IMR-90 (cell line): ENCODE data around the gene SRCAP.

ENCODE experiments used
- BHLHE40 ChIP-seq: fragments of 150-350 bp; IDR thresholded peaks from 2 replicates; pipeline ENCODE4 v1.6.1; 2016; ENCODE audit warnings: mild to moderate bottlenecking, low read depth, low read length
- CEBPB ChIP-seq: IDR thresholded peaks from 2 replicates; pipeline ENCODE4 v1.6.1; 2012; ENCODE audit warnings: low read depth, low read length, improper control_type of control experiment
- MAZ ChIP-seq: IDR thresholded peaks from 2 replicates; pipeline ENCODE4 v1.6.1; 2012; ENCODE audit warnings: low read depth, mild to moderate bottlenecking, low read length, improper control_type of control experiment, moderate library complexity, borderline replicate concordance
- MXI1 ChIP-seq: IDR thresholded peaks from 2 replicates; pipeline ENCODE4 v1.6.1; 2012; ENCODE audit warnings: low read depth, mild to moderate bottlenecking, low read length, moderate library complexity, borderline replicate concordance
- NFE2L2 ChIP-seq: fragments of 150-350 bp; IDR thresholded peaks from 2 replicates; pipeline ENCODE4 v1.6.1; 2016; ENCODE audit warnings: low read depth, mild to moderate bottlenecking, low read length
- POLR2A ChIP-seq: IDR thresholded peaks from 2 replicates; pipeline ENCODE4 v1.6.1; 2012; ENCODE audit warnings: mild to moderate bottlenecking, low read depth, low read length
- RAD21 ChIP-seq: IDR thresholded peaks from 2 replicates; pipeline ENCODE4 v1.6.1; 2012; ENCODE audit warnings: low read length, improper control_type of control experiment
- RCOR1 ChIP-seq: IDR thresholded peaks from 2 replicates; pipeline ENCODE4 v1.6.1; 2012; ENCODE audit warnings: mild to moderate bottlenecking, low read length, improper control_type of control experiment; ENCODE audit not compliant: insufficient replicate concordance
- SMC3 ChIP-seq: fragments of 150-350 bp; IDR thresholded peaks from 2 replicates; pipeline ENCODE4 v1.6.1; 2016; ENCODE audit warnings: low read depth, mild to moderate bottlenecking, antibody characterized with exemption, low read length, moderate library complexity
- TF ChIP-seq, protein P1 (sequence below): conservative IDR thresholded peaks from 2 replicates; pipeline ENCODE4 v1.5.1; 2012; ENCODE audit warnings: mild to moderate bottlenecking, low read depth, low read length, improper control_type of control experiment
- TF ChIP-seq, protein P2 (sequence below): fragments of 150-350 bp; IDR thresholded peaks from 2 replicates; pipeline ENCODE4 v1.6.1; 2016; ENCODE audit warnings: low read depth, mild to moderate bottlenecking, low read length, moderate library complexity, borderline replicate concordance

DNA sequence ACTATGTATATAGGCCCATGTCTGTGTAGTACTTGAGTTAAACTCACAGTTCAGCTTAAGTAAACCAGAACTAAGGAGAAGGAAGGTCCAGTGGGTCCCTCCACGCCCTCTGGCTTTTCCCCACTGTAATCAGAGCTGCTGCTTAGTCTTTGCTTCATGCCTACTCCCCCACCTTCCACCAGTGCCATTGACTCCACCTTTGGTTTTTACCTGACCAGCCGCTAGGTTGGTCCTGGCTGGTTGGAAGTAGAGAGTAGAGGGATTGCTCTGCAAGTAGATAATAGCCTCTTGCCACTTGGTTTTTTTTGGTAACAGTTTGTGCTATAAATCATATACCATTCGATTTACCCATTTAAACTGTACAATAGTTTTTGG, 26.4 kb downstream of the SRCAP start:
- TF ChIP-seq, protein P1, sequence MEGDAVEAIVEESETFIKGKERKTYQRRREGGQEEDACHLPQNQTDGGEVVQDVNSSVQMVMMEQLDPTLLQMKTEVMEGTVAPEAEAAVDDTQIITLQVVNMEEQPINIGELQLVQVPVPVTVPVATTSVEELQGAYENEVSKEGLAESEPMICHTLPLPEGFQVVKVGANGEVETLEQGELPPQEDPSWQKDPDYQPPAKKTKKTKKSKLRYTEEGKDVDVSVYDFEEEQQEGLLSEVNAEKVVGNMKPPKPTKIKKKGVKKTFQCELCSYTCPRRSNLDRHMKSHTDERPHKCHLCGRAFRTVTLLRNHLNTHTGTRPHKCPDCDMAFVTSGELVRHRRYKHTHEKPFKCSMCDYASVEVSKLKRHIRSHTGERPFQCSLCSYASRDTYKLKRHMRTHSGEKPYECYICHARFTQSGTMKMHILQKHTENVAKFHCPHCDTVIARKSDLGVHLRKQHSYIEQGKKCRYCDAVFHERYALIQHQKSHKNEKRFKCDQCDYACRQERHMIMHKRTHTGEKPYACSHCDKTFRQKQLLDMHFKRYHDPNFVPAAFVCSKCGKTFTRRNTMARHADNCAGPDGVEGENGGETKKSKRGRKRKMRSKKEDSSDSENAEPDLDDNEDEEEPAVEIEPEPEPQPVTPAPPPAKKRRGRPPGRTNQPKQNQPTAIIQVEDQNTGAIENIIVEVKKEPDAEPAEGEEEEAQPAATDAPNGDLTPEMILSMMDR: no peak
- TF ChIP-seq RAD21: no peak
- TF ChIP-seq POLR2A: no peak
- TF ChIP-seq SMC3: no peak
- TF ChIP-seq RCOR1: no peak
- no peak for TF ChIP-seq MXI1
- no peak for TF ChIP-seq CEBPB
- TF ChIP-seq, protein P2, sequence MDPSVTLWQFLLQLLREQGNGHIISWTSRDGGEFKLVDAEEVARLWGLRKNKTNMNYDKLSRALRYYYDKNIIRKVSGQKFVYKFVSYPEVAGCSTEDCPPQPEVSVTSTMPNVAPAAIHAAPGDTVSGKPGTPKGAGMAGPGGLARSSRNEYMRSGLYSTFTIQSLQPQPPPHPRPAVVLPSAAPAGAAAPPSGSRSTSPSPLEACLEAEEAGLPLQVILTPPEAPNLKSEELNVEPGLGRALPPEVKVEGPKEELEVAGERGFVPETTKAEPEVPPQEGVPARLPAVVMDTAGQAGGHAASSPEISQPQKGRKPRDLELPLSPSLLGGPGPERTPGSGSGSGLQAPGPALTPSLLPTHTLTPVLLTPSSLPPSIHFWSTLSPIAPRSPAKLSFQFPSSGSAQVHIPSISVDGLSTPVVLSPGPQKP: no peak
- TF ChIP-seq BHLHE40: no peak
- no peak for TF ChIP-seq NFE2L2
- no peak for TF ChIP-seq MAZ
